ENCODE measurements around the gene LEAP2.
A peak's percentile ranks its signal among the peaks of the same experiment; 100 is the strongest.
"Not testable (repeated sequence)": the region's sequence is repeated elsewhere in the genome, so short reads cannot be mapped to it uniquely, and the experiment has no call there.

Gene LEAP2

DNA sequence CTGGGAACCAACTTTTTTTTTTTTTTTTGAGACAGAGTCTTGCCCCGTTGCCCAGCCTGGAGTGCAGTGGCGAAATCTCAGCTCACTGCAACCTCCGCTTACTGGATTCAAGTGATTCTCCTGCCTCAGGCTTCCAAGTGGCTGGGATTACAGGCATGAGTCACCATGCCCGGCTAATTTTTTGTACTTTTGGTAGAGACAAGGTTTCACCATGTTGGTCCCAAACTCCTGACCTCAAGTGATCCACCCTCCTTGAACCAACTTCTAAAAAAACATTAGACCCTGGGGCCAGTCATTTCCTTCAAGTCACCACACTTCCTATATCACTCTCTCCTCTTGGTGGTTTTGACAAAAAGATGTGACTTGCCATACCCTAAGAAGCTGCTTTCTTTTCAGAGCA lies 32.2 kb upstream of the LEAP2 start:
- DNase-seq = no peak

DNA sequence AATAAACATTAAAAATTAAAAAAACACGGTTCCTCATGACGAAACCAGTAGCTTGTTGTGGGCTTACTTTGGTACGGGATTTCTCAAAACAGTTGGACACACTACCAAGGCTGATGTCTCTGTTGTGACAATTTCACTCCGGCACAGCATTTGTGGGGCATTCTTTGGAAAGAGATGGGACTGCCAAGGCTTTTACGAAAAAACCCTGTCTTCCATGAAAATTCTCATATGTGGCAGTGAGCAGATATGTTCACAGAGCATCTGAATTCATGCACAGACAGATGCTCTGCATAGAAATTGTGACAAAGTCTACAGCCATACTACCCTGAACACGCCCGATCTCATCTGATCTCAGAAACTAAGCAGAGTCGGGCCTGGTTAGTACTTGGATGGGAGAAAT lies 25.2 kb upstream of the LEAP2 start:
- no peak for DNase-seq

DNA sequence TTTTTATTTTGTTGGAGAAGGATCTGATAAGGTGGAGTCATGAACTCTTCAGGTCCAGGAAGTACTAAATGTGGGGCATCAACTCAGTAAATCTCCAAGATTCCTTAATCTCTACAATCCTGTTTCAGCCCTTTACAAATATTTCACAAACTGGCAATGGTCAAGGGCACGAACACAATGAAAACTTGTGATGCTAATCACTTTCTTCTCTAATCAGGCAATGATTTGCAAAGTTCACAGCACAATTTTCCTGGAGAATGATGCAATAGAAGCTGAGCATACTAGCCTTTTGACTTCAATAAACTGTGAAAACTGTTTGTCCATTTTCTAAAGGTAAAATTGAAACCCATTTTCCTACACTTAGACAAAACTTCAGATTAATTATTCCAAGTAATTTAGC lies 24.1 kb upstream of the LEAP2 start:
- no peak for DNase-seq

DNA sequence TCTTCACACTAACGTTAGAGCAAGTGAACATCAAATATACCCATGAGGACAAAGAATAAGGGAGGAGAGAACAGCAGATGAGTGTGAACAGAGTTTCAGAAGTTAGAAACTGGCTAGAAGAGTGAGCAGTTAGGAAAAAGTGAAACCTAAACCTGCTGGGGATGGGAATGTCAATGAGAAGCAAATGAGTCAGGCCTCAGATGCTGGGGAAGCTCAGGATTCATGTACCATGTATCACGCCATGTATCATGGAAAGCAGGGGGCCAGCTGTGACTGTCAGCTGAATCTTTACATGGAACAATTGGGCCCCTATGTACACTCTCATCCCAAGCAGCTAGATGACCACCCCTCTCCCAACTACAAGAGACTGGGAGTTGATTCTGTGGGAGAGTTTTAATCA lies 23.4 kb upstream of the LEAP2 start:
- DNase-seq = no peak

DNA sequence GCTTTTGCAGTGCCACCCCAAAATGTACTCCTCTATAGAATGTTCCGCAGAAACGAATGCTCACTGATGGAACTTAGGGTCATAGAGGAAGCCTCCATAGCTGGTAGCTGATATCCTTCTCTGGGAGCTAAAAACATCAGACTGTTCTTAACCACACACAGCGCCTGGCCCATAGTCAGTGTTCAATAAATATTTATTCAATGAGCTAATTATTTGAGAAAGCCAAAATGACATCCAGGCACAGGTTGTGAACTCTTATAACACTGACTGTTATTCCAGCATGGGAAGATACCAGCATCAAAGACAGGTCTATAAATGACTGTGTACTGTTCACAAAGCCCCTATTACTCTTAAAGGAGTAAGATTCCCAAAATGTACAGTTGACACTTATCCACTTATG lies 20.1 kb upstream of the LEAP2 start:
- no peak for DNase-seq

DNA sequence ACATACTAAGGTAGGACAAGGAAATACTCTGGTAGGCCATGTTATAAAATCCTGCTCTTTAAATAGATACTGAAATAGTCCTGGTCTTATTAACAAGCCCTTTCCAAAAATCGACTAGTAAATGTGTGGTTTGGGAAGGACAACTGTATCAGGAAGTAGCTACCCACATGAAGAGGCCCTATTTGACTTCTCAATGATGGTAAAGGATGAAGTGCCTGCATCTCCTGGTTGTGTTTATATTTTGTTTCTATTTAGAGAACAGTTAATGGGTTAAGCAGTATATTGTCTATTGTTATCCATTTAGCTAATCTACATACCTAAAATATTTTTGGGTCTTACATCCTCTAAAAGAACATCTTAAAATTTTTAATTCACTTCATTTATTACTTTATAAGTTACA lies 19.7 kb upstream of the LEAP2 start:
- no peak for DNase-seq

DNA sequence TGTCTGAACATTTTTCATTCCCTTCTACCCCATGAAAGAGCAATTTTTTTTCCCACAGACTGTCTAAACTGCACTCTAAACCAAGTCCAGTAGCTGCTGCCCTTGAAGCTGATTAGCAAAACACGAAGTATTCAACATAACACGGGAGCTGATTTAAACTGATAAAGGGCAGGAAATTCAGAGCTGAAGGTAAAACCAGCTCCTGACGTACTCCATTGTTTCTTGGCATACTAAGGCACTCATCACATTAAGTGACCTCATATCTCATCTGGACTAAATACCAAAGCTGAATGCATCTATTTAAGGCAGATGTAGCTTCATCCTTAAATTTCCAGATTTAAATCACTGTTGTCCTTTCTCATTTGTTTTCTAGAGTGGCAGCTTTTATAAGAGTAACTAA lies 19.2 kb upstream of the LEAP2 start:
- no peak for DNase-seq

DNA sequence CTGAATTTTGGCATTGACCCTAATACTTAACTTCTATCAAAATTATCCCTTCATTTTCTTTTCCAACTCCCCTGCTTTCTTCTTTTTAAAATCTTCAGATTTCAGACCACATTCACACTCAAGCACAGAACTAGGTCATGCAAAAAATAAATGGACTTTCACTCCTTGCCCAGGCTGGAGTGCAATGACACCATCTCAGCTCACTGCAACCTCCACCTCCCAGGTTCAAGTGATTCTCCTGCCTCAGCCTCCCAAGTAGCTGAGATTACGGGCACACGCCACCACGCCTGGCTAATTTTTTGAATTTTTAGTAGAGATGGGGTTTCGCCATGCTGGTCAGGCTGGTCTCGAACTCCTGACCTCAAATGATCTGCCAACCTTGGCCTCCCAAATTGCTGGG lies 18.5 kb upstream of the LEAP2 start:
- not testable (repeated sequence) for DNase-seq

DNA sequence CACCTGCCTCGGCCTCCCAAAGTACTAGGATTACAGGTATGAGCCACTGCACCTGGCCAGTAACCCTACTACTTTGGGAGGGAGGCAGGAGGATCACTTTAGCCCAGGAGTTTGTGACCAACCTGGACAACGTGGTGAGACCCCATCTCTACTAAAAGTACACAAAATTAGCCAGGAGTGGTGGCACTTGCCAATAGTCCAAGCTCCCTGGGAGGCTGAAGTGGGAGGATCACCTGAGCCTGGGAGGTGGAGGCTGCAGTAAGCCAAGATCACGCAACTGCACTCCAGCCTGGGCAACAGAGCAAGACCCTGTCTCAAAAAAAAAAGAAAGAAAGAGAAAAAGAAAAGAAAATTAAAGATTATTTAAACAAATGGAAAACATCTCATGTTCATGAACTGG lies 17.5 kb upstream of the LEAP2 start:
- no peak for DNase-seq

DNA sequence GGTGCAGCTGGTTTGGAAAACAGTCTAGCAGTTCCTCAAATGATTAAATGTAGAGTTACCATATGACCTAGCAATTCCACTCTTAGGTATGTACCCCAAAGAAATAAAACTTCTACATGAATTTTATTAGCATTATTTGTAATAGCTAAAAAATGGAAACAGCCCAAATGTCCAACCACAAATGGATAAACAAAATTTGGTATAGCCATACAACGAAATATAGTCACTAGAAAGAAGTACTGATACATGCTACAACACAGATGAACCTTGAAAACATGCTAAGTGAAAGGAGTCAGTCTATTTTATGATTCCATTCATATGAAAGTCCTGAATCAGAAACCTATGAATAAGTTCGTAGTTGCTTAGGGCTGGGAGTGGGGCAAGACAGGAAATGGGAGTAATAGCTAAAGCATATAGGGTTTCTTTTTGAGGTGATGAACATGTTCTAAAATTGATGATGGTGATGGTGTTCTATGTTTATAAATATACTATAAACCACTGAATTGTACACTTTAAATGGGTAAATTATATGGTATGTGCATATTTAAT lies 13.5 kb upstream of the LEAP2 start:
- DNase-seq = no peak

DNA sequence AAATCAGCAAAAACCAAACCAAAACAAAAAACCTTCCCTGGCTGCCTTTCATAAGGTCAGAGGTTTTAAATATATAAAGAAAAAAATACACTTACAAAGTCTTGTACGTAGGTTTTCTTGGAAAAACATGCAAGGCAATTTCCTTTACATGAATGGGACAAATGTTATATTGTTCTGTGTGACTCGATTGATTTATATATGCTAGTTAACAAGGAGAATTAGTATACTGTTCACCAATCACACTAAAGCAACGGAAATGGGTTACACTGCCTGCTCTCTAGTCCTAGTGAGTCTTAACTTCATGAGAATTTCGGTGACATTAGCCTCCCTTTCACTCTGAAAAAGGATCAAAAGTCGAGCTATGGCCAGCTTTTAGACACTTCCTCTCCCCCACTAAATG lies 12.7 kb upstream of the LEAP2 start:
- DNase-seq = no peak

DNA sequence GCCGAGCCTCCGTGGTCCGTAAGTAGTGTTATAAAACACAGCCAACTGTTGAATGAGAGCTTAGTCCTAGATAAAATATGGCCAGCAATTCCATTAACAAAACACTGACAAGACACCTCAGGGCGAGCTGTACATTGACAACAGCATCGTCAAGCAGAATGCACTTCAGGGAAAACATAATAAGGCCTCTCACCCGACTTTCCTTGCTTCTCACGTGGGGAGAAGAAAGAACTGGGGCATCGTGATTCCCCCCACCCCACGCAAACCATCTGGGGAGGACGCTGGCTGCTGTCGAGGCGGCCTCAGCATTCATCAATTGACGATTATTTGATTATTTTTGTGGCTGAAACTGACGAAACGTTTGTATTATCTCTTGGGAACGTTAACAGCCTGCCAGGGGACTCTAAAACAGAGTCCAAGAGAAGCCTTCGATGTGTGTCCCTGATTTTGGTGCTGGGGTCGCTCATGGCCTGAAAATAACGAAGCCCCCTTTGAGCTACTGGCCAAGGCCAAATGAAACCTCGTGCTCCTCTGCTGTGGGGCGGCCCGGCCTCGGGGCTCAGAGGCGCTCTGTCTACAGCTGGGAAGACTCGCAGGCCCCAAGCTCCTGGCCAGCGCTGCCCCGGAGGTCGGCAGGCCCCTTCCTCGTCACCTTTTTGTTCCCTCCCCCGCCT lies 7.7 kb upstream of the LEAP2 start:
- DNase-seq = no peak

DNA sequence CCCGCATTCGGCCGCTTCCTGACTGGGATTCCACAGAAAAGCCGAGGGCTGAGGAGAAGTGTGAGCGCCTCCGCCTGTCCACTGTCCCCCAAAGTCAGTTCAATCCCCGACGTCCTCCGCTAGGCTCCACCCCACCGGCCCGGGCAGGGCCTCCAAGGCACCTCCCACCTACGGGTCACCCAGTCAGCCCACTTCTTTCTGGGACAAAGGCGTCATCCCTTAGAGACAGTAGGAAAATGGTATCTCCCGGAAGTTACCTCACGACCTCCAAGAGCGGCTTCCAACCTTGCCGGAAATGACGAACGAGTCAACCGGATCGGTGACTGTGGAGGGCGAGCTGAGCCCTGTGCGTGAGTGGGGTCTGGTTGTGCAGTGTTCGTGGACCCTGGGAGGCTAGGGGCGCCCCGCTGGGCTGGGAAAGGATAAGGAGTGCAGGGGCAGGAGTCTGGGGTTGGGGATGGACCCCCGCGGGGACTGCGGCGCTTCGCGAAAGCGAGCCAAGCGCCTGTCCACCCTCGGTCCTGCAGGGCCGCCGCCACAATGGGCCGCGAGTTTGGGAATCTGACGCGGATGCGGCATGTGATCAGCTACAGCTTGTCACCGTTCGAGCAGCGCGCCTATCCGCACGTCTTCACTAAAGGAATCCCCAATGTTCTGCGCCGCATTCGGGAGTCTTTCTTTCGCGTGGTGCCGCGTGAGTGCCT lies 7.0 kb upstream of the LEAP2 start, which contains the start of the genes GDF9 and UQCRQ:
Gene GDF9 (minus strand): TSS at position 128 of the 704 bp plus-strand sequence. CDS start 1,936 bp downstream, outside the sequence.
Gene UQCRQ (plus strand): TSS at position 301 of the 704 bp plus-strand sequence. CDS start 240 bp downstream, at position 541.
- DNase-seq = peak; percentile 98

DNA sequence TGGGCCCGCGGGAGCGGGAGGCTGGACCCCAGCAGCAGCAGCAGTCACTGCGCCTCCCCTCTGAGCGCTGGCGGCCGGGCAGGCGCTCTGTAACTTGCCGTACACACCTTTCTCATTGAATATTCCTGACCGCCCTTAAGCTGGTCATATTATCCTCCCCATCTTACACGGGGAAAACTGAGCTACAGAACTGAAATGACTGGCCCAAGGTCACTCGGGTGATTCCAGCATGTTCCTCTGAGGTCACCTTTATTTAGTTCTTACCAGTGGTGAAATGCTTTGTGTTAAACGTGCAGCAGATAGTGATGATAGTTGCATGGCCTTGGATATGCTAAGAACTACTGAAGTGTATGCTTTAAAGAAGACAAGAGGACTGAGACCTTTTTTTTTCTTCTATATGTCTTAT lies 6.4 kb upstream of the LEAP2 start:
- DNase-seq = peak; percentile 3

DNA sequence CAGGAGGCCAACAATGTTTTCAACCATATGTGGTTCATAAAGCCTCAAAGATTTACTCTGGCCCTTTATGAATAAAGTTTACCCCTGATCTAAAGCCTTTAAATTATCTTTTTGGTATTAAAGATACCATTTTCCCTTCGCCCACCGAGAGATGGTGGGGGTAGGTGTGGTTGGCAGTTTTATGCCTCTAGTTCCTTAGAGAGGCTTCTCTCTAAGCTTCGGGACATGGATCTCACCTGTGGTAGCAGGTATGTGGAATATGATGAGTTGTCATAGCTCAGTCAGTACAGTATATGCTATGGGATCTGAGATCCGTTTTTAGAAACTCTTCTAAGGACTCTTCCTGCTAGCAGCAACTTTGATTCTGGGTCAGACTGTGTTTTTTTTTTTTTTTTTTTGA lies 4.7 kb upstream of the LEAP2 start:
- no peak for DNase-seq

DNA sequence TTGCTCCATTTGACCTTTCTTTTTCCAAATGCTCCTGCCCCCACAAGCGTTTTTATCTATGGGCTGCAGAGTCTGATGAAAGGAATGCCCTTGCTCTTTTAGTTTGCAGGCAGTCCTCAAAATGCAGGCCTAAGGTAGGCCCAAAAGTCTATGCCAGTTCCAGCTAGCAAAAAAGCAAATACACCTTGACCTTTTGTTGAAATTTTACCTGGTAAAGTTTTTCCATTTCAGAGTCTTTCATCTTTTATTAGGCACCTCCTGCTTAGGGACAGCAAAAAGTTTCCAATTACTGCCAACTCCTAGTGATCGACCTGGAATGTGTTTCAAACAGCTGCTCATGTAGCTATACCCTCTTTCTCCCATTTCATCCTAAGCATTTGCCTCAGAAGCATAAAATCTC lies 2.7 kb upstream of the LEAP2 start:
- DNase-seq = no peak

DNA sequence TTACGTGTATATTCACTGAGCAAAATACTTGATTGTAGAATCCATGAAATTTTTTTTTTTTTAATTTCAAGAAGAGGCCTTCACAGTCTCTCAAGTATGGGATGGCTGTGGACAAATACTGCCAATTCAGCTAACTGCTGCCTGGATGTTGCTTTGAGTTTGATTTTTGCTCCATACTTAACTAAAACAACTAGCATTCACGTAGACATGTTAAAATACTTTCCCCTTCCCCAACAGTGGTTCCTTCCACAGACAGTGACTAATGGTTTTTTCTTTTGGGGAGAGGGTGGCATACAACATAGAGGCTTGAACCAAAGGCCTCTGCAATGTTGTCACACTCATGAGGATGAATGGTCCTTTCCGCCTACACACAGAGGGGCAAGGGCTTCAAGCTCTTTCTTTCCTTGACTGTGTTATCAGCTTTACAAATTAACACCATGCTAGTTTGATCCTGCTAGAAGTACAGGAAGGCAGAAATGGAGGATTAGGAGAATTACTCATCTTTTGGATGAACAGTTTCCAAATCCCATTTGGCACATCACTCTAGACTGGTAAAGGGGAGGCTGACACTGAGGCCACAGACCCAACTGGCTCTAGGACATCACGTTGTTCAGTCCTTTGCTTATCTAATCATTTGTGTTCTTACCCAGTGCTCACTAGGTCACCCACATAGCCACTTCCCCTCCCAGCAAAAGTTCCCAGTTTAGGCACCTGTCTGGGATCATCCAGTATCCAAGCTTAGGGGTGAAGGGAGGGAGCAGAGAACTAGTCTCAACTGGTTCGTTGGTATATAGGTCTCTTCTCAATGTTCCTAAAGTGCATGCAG lies 1.8 kb upstream of the LEAP2 start:
- DNase-seq = no peak

DNA sequence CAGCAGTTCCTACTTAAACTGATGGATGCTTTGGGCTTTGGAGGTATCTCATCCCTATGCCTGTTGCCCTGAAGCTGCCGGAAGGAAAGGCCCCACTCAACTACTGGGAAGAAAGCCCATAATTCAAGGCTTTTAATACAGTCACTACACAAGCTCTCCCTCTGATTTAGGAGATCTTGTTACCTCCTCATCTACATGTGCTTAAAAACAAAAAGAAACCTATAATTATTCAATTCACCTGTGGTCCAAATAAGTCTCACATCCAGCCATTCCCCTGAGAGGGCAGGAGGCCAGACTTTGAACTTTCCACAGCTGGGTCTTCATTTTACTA lies 715 bp upstream of the LEAP2 start:
- no peak for DNase-seq

DNA sequence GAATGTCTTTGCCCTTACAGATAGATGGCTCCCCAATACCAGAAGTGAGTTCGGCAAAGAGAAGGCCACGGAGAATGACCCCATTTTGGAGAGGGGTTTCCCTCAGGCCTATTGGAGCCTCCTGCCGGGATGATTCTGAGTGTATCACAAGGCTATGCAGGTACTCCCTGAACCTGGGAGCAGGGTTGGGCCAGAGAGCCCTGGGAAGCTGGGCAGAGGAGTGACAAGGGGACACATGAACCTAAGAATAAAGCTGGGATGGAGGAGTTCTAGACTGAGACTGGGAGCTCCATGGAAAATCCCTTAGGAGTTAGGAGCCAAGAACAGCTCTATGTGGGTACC lies 433 bp downstream of the LEAP2 start:
- no peak for DNase-seq

DNA sequence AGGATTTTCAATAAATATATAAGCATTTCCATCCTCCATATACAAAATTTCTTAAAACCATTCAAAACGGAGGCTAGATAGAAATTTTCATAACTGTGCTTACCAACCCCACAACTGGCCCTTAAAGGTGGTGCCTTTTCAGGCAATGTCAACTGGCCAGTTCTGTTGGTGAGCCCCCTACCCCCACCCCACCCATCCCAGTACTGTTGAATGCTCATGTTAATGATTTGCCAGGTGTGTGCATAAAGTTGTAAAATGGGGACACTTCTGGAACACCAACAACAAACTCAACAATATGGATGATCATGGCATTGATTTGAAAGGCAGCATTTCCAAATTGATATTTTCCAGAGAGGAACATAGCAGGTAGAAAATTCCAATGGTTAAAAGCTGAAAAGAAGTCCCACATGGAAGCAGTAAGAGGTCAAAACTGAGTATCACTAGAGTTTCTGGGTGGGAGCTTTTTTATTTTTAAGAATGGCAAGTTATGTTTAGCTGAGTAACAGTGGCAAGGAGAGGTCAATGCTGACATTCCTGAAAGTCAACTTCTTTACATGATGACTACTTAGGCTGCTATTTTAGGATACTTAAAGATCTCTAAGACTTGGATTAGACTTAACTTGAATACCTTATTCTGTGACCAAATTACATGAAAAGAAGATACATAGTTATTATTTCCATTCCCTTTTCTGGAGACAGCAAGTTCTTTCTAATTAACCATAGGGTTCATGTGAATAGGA lies 2.7 kb downstream of the LEAP2 start:
- no peak for DNase-seq

DNA sequence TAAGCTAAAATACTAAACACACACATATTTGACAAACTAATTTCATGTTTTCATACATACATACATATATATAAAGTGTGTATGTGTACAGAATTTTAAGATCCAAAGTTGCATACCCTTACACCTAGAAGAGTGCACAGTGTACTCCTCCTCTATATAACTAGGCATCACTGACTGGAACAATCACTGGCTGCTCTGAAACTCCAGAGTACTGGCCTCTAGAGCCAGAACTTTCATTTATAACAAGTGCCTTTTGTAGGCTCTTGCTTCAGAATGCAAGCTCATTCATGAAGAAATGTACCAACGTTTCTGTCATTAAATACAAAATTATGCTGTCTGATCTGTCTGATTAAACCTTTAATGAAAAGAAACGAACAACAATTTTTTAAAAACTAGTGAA lies 4.0 kb downstream of the LEAP2 start:
- no peak for DNase-seq

DNA sequence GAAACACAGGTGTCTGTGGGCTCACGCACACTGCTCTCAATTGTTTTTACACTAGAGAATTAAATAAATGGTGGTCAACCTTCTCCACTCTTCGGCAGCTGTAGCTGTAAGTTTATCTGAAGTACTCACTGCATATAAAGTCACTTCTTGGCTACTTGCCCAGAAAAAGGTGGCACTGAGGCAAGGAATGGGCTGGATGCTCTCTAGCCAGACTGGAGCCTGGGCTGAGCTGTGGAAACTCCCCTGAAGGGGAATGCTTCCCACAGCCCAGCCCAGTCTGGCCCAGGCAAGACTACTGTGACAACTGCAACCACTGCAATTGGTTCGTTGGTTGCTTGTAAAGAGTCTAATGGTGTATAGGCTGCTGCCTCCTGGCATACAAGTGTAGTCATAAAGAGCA lies 4.5 kb downstream of the LEAP2 start:
- DNase-seq = no peak

DNA sequence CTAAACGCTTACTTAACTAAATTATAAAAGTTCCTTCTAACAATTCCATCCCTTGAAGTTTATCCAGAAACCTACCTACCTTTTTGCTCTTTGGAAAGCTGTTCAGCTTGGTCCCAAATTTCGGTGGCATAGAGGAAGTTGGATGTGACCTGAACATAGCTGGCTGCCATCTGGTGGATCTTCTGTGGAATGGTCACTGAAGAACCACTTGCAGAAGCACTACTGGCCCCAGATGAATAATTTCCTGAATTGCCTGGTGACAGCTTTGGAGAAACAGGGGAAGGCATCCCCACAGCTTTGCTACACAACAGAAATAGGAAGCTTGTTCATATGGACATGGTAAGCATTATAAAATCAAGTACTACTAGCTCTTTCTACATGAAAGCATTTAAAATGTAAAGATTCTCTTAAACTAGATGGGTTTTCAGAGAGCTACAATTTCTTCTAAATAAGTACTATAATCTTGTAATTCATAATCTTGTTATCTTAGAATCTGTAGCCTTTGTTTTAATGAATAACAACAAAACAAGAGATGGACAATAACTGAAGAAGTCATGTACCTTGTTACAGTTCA lies 9.9 kb downstream of the LEAP2 start:
- DNase-seq = peak; percentile 49

Measured in CD4-positive, alpha-beta T cell treated with Interleukin-12 subunit alpha and Interleukin-12 subunit beta, for 1 hour (primary cell).